ENCODE data around the gene SDC1.

SDC1 gene

DNA sequence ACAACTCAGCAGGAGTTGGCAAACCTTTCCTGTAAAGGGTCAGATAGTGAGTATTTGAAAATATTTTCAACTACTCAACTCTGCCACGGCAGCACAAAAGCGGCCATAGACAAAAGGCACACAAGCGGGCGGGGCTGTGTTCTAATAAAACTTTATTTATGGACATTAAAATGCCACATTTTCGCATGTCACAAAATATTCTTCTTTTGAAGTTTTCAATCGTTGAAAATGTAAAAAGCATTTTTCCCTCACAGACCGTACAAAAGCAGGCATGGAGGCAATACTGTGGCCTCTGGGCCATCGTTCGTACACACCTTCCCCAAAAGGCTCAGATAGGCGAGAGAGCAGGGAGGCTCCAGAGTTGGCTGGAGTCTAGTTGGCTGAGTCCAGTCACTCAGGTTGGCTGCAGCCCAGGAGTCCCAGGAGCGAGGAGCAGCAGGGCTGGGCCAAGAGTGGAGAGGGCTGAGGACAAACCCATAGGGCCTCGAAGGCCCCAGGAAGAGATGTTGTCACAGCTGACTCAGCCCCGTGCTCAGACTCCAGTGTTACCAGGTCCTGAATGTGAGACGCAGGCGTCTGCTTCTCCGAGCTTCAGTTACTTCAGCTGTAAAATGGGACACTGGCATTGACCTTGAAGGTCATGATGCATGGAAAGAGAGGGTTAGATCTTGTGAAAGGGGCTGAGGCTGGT, 42.5 kb downstream of the SDC1 start:
- peak; percentile 44 for DNase-seq

DNA sequence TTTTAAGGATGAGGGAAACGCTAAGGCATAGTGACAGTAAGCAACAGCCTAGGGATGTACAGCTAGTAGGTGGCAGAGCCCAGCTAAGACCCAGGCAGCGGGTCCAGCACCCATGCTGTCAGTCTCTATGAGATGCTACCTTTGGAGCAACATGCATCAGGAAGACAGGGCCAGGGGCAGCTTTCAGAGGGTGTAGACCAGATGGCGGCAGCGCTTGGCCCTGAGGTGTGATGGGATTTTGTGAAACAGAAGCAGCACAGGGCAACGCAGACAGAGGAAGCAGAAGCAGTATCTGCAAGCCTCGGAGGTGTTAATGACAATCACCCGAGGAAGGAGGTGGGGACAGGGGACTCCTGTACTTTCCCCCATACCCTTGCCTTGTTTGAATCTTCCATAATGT, 43.2 kb downstream of the SDC1 start:
- DNase-seq = no peak

DNA sequence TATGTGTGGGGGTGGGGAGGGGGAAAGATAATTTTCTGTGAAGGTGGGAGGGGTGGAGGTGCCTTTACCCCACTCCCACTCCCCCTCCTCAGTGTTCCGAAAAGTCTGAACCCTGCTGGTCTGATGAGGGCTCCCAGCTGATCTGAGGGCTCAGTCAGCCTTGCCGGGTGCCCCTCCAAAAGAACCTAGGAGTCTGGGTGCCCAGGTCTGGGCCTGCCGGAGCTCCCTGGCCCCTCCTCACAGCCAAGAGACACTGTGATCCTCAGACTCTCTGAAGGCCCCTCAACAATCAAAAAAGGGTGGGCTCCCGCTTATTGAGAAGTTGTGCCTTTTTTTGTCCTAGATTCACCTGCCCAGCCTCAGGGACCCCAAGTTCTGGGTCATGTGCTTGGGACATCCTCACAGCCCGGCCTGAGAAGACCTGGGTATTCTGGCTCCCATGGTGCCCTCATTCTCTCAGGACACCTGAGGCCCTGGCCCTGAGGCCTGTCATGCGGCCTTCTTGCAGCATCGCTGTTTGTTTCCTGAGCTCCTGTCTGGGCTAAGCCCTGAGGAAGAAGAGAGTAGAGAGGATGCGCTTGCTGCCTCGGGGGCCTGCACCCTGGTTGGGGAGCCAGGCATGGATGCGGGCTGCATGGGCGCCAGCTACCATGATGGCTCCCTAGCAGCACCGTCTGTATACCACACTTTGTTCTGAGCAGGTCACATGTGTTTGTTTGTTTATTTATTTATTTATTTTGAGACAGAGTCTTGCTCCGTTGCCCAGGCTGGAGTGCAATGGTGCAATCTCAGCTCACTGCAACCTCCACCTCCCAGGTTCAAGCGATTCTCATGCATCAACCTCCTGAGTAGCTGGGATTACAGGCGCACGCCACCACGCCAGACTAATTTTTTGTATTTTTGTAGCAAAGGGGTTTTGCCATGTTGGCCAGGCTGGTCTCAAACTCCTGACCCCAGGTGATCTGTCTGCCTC, 44.0 kb downstream of the SDC1 start:
- DNase-seq = no peak

DNA sequence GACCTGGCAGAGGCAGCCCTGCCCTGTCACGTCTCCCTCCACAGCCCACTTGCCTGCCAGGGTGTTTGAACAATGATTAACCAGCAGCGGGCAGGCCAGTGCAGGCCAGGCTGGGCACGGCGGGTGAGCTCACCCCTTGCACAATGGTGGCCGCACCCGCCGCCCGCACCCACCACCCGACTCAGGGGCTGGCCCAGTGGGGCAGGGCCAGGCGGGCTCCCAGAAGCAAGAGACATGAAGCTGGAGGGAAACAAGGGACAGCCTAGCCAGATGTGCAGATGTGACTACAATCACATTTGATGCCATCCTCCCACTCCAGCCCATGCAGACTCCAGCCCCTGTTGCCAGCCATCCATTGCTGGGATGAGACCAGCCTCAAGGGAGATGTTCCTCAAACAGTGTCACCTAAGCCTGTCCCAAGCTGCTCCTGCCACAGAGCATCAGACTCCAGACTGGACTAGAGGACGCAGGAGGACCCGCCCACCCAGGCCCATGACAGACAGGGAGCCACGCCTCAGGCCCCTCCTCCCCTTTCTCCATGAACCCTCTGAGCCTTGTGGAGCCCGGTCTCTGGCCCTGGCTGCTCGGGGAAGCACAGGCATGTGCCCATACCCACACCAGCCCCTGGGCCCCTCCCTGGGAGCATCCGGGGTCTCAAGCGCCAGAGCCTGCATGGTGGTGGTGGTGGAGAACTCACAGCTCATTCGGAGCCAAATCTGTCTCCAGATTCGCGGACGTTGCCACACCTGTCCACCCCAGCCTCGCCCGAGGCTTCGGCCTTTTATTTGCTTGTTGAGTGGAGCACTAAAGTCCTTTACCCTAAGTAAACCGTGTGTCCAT, 45.0 kb downstream of the SDC1 start:
- no peak for DNase-seq

DNA sequence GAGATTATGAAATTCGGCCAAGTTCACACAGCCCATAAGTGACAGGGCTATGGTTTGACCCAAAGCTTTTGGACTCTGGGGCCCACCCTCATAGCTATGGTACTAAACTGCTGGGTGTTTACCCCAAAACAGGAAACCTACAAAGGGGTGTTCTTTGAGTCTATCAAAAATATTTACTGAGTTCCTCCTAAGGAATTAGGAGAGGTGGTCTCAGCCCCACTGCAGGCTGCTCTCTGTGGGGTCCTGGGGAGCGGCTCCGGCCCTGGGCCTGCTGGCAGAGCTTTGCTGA, 45.5 kb downstream of the SDC1 start:
- no peak for DNase-seq

DNA sequence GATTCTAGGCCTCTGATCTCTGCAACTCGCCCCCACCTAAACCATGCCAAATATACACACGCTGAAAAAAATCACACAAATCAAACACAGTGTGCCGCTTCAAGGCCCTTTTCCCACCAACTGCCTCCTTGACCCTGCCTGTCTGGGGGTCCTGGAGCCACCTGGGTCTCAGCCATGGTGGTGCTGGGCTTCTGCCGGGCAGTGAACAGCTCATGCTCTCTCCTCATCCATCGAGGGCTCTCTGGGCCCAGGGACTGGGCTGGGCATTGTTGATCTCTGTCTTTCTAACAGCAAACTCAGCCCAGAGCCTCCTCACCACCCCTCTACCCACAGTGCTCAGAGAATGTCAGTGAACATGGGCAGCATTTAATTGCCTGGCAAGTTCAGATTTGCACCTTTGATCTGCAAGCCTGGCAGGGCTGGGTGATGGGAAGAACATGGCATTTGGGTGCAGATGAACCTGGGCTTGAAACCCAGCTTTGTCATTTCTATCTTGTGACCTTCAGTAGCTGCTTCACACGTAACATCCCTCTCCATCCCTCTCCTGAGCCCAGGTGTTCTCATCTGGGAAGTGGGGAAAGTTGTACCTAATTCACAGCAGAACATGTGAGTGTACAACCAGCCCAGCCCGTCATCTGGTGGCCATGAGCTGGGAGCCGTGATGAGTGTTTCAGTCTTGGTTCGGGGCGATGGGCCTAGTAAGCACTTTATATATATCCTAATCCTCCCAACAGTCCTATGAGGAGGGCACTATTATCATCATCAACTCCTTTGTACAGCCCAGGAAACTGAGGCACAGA, 46.1 kb downstream of the SDC1 start:
- DNase-seq = no peak

DNA sequence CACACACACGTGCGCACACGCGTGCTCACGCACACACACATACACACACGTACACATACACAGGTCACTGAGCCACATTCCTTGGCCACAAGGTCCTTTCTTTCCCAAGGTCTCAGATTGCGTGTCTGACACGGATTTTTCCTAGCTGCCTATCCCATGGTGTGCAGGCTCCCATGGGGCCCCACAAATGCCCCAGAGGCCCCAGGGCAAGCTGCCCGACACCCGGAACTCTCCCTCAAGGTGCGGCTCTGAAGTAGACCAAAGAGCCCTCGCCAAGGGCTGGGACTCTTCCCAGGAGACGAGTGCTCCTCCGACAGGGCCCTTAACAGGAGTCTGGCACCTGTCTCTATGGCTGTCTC, 46.7 kb downstream of the SDC1 start:
- no peak for DNase-seq

DNA sequence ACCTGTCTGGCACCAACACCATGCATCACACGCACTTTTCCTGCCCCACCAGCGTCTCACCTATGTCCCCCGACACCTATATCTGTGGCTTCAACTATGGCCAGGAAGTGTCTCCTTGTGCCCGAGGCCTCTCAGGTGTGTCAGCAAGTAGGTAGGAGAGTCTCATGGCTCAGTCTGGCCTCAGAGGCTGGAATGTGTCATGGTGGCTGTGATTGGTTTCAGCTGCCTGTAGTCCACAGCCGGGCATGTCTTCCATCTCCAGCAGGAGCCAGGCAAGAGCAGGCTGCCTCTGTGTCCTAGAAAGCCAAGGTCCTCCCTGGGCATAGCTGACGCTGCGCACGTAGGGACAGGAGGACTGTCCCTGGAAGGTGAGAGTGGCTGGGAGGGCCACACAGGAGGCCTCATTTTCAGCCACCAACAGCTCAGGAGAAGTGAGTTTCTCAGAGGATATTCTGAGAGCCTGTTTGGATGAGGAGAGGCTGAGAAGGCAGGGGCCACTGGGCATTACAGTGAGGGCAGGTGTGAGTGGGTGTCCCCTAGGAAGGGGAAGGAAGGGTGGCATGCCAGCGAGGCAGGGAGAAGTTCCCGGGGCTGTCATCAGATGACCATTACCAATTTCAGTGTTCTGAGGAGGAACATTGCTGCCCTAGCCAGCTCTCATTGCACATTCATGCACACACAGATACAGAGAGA, 47.2 kb downstream of the SDC1 start:
- DNase-seq = no peak

DNA sequence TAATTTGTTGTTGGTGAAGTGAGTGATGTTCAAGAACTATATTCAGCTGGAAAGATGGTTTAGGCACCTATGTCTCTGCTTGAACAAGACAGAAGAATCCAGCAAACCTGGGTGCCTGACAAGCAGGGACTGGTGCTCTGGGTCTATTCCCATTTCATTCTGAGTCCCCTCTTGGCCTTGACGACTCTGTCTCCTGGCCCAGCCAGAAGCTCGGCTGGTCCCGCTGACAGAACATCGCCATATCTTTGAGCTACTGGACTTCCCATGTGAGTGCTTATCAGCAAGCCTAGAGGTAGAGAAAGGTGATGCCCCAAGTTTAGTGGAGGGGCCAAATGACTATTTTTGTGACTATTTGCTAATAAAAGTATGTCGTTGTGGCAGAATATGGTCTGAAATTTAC, 48.2 kb downstream of the SDC1 start:
- no peak for DNase-seq

DNA sequence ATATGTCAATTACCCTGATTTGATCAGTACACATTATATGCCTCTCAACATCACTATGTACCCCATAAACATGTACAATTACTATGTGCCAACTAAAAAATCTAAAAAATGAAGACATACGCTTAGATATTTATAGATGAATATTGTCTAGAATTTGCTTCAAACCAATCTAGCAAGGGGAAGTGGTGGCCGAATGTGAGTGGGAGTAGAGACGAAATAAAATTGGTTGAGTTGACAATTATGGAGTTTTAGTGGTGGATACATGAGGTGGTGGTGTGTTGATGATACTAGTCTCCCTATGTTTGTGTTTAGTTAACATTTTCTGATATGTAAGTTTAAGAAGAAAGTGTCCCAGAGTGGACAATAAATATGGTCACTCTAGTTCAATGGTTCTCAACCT, 49.0 kb downstream of the SDC1 start:
- no peak for DNase-seq

DNA sequence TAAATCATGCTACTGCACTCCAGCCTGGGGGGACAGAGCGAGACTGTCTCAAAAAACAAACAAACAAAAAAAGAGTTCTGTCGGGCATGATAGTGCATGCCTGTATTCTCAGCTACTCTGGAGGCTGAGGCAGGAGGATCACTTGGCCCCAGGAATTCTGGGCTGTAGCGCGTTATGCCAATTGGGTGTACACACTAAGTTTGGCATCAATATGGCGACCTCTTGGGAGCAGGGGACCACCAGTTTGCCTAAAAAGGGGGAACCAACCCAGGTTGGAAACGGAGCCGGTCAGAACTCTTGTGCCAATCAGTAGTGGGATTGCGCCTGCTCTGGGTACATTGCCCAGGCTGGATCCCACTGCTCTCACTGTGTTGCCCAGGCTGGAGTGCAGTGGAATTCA, 49.7 kb downstream of the SDC1 start:
- no peak for DNase-seq

DNA sequence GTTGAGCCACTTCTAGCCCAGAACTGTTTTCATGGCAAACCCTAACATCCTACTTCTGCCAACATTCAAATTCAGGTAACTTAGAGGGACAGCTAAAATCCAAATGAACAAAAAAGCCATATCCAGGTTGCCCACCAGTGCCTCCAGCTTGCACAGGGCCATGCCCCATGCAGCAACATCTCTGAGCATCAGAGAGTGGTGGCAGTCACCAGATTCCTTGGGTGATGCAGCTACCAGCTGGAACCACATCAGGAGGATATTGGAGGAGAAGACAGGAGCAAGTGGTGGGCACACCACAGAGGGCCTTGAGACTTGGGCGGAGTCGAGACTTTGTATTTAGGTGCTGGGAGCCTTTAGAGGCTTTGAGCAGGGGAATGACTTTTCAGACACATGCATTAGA, 50.5 kb downstream of the SDC1 start:
- DNase-seq = no peak

DNA sequence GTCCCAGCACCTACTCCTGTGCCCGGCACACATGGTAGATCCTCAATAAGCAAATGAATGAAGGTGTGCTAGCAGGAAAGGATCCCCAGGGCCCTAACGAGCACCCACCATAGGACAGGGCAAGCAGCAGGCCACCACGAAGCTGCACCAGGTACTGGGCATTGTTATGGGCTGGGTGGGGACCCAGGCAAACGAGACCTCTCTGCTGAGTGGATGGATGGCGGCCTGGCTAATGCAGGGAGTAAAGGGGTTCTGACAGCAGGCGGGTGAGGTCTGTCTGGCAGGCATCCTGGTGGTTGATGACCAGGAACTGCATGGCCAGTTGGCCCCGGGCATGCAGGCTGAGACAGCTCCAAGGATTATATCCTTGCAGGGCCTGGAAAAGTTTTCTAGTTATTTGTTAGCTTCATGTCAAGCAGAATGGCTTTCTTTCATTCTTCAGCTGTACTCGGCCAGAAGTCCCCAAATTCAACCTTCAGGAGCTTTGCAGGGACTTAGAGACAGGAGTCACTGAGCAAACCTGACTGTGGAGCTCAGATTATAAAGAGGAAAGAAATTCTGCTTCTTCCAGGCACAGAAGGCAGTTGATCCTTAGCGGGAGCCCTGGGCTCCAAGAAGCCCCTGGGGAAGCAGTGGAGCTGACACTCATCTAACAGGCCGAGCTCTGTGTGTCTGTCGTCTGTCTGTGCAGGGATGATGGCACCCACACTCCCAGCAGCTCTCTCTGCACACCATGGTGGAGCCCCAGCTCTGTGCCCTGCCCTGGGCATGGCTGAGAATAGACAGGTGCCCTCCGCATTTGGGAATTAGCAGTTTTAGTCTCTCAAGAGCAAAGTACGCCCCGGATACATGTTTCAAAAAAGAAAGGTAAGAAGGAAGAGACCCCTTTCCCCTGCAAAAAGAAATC, 51.2 kb downstream of the SDC1 start:
- no peak for DNase-seq

DNA sequence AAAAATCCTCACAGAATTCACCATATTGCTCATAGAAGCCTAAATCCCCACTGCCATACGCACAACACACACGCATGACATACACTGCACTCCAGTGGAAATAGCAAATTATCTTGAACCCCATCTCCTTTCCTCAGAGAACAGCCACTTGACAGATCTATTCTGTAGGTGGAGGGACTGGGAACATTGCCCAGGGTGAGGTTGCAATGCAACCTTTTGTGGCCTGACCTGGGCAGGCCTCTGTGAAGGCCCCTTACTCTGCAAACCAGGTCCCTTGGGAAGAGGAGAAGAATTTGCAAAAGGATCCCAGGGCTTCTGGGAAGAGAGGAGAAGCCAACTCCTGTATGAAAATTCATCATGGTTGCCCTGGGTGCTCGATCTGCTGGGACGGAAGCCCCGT, 51.9 kb downstream of the SDC1 start:
- no peak for DNase-seq

DNA sequence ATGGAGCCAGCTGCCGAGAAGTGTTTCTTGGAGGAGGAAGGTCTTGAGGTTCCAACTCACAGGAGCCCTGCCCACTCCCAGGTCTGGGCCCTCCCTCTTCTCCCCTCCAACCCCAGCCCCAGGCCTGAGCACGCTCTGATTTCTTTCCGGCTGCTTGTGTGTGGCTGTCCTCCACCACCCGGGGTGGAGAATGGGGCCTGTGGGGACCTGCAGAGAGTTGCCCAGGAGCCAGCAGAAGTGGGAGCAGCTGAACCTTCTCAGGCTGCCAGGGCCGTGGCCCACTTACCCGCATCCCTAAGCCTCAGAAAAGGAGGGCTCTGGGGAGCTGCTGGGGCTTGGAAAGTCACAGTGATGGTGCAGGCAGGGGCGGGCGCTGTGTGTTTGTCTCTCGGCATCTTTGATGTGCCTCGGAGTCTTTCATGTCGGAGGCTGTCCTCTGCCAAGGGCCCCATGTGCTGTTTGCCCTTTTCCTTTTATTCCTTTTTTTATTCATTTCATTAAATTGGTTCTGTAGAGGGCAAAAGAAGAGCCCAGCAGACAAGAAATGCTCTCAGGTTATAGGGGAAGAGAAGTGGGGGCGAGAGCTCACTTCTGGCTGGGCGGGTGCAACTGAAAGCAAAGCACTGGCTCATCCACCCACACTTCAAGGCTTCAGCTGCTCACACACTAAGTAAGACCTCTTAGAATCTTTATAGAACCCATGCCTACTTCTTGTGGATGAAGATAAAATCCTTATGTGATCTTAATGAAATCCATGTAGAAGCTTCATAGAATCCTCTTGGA, 52.5 kb downstream of the SDC1 start:
- no peak for DNase-seq

DNA sequence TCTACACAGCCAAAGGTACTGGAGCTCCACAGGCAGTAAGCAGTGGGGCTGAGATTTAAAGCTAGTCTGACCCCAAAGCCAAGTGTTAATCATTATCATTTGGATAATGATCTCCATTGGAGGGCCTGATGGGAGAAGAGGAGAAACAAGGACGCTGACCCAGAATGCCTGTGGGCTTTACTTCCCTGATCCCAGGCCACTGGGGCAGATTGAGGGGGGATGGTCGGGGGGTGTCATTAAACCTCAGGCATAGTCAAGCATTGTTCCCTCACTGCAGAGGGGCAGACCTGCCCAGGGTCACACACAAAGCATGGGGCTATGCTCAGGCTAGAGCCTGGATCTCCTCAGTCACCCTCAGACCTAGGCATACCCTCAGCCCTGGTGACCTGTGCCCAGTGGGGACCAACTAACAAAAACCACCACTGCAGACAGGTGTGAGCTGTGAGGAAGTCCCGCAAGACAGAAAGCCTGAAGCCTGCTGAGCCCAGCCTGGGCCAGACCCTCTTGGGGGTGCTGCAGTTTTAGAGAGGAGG, 53.4 kb downstream of the SDC1 start:
- no peak for DNase-seq

DNA sequence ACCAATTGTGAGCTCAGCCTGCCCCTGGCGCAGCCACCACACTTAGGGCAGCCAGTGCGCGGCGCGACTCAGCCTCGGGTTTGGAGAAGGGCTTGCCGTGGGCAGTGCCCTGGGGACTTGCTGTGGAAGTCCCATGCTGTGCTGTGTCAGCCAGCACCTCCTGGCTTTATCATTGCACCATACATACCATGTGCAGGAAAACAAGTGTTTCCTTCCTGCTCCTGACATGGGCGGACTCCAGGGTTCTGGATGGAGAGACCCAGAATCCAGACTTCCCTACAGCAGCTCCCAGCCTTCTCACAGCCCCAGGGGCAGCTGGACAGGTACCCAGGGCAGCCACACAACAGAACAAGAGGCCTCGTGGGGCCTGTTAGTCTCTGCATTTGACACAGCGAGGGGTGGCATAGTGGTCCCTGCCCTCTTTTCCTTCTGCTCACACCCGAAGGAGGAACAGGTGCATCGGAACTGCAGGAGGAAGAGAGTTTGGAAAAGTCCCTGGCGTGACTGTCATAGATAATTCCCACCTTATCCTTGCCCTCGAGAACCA, 54.2 kb downstream of the SDC1 start:
- no peak for DNase-seq

DNA sequence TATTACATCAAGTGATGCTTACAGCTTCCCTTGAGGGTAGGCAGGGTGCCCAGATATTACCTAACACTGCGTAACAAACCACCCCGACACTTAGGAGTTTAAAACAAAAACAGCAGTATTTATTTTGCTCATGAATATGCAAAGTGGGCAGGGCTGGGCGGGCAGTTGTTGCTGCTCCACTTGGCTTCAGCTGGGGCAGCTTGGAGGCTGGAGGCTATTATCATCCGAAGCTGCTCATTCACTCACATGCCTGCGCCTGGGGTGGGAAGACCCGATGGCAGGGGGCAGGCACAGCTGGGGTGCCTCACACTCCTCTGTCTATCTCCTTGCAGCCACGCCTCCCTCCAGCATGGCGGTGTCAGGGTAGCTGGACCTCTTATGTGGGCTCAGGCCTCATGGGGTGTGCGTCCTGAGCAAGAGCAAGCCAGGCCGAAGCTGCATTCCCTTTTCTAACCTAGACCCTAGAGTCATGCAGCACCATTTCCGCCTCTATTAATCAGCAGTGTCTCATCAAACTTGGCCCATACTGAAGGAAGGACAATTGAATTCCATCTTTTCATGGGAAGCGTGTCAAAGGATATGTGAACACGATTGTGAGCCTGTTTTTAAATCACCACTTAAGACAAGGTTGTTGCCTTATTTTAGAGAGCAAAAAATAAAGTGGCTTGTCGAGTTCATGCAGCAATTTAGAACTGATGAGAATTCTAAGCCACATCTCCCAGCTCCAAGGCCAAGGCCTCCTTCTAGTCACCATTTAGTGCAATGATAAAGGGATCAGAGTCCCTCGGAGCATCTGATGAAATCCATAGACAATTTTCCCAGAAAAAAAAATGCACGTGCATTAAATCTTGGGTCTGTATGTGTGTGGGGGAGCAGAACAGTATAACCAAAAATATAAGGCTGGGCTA, 54.9 kb downstream of the SDC1 start:
- DNase-seq = no peak

All from fibroblast of skin of abdomen (primary cell).